Body of pancreas (tissue), 4 donors: ENCODE data around the gene CCDC68.

ENCODE experiments used
- POLR2A ChIP-seq, 3 donors: fragments of 450-650 bp; IDR thresholded peaks; one replicate each; pipeline ENCODE4 v1.6.1; 2016; ENCODE audit warnings: antibody characterized with exemption in 3 of 3, mild to moderate bottlenecking in 2 of 3
- TF ChIP-seq, protein P1 (sequence below), 7 experiments: fragments of 450-650 bp in 4 of 7; fragments of 200-600 bp in 3 of 7; sonication (generic) in 3 of 7; IDR thresholded peaks; one replicate each; pipeline ENCODE4 v1.5.1; 2016 to 2019; ENCODE audit warnings: antibody characterized with exemption in 7 of 7

DNA sequence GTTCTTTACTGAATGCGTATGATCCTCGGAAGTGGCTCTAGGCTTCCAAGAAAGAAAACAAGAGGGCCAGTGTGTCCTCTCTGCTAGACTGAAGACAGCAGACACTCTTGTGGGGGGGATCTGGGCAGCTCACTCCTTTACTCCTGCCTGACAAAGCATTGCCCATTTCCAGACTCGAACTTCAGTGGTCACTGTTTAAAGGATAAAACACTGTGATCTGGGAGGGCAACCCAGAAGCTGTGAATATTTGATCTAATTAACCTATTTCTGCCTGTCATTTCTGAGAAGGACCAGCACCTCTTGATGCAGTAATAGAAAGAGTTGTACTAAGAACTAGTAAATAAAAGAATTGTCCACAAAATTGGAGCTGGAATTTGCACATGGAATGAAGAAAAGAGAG, 24.5 kb upstream of the CCDC68 start:
- no peak for TF ChIP-seq POLR2A (IDR thresholded peaks at IDR 0.05)
- TF ChIP-seq, protein P1, sequence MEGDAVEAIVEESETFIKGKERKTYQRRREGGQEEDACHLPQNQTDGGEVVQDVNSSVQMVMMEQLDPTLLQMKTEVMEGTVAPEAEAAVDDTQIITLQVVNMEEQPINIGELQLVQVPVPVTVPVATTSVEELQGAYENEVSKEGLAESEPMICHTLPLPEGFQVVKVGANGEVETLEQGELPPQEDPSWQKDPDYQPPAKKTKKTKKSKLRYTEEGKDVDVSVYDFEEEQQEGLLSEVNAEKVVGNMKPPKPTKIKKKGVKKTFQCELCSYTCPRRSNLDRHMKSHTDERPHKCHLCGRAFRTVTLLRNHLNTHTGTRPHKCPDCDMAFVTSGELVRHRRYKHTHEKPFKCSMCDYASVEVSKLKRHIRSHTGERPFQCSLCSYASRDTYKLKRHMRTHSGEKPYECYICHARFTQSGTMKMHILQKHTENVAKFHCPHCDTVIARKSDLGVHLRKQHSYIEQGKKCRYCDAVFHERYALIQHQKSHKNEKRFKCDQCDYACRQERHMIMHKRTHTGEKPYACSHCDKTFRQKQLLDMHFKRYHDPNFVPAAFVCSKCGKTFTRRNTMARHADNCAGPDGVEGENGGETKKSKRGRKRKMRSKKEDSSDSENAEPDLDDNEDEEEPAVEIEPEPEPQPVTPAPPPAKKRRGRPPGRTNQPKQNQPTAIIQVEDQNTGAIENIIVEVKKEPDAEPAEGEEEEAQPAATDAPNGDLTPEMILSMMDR (IDR thresholded peaks at IDR 0.05) = no peak
